ENCODE data around the gene CLEC1B.

- TF ChIP-seq CTCF (IDR thresholded peaks at IDR 0.05) (no peak), POLR2A (IDR thresholded peaks at IDR 0.05) (no peak)
These were observed 50.2 kb downstream of the CLEC1B start for GRCh38 chr12:9948606-9949296.

Measured in breast epithelium (tissue), 3 donors.